ENCODE measurements around the gene CFAP100.

Gene CFAP100

GRCh38 chr3:126473292-126474168 lies 78.8 kb downstream of the CFAP100 start:
- Mint-ChIP-seq H3K4me1 (peaks cover 53% of the 10 kb centered on the region), H3K27me3 (no peaks in the 10 kb centered on the region), H3K36me3 (peaks cover 46% of the 10 kb centered on the region), H3K9me3 (no peaks in the 10 kb centered on the region), H3K4me3 (peak overlapping the region; percentile 82), H3K27ac (peak overlapping the region; percentile 64)
- no peak for ATAC-seq

- H3K4me1 Mint-ChIP-seq = peaks cover 41% of the 10 kb centered on the region
- H3K27ac Mint-ChIP-seq = peak overlapping the region; percentile 64
- no peaks in the 10 kb centered on the region for H3K9me3 Mint-ChIP-seq
- peak; percentile 2 for ATAC-seq
- peak overlapping the region; percentile 82 for H3K4me3 Mint-ChIP-seq
- peaks cover 34% of the 10 kb centered on the region for H3K36me3 Mint-ChIP-seq
- H3K27me3 Mint-ChIP-seq = no peaks in the 10 kb centered on the region
These were observed 80.0 kb downstream of the CFAP100 start for GRCh38 chr3:126474498-126475412.

- ATAC-seq = peak; percentile 95
- Mint-ChIP-seq H3K4me3 (peak within 1 kb of the TSS; percentile 82), H3K27ac (peak within 1 kb of the TSS; percentile 64), H3K9me3 (no peaks in the 10 kb centered on the region), H3K4me1 (peaks cover 40% of the 10 kb centered on the region), H3K36me3 (peaks cover 26% of the 10 kb centered on the region), H3K27me3 (no peaks in the 10 kb centered on the region)
These were observed 80.9 kb downstream of the CFAP100 start, which contains the start of gene ZXDC for GRCh38 chr3:126475413-126476114. Gene ZXDC (minus strand): TSS chr3:126475891. CDS start chr3:126475865, 26 bp downstream.

GRCh38 chr3:126476166-126477060 lies 81.7 kb downstream of the CFAP100 start:
- Mint-ChIP-seq H3K4me1 (peaks cover 40% of the 10 kb centered on the region), H3K36me3 (peaks cover 18% of the 10 kb centered on the region), H3K27ac (no peak overlapping the region), H3K27me3 (no peaks in the 10 kb centered on the region), H3K4me3 (peak overlapping the region; percentile 82), H3K9me3 (no peaks in the 10 kb centered on the region)
- ATAC-seq = peak; percentile 68

- H3K4me1 Mint-ChIP-seq = peaks cover 40% of the 10 kb centered on the region
- H3K9me3 Mint-ChIP-seq = no peaks in the 10 kb centered on the region
- ATAC-seq = no peak
- no peak overlapping the region for H3K27ac Mint-ChIP-seq
- peak overlapping the region; percentile 82 for H3K4me3 Mint-ChIP-seq
- H3K36me3 Mint-ChIP-seq = peaks cover 18% of the 10 kb centered on the region
- no peaks in the 10 kb centered on the region for H3K27me3 Mint-ChIP-seq
These were observed 82.3 kb downstream of the CFAP100 start for GRCh38 chr3:126477061-126477380.

- Mint-ChIP-seq H3K27me3 (no peaks in the 10 kb centered on the region), H3K4me3 (no peak overlapping the region), H3K9me3 (no peaks in the 10 kb centered on the region), H3K27ac (no peak overlapping the region), H3K4me1 (peaks cover 22% of the 10 kb centered on the region), H3K36me3 (peaks cover 1% of the 10 kb centered on the region)
- ATAC-seq = no peak
These were observed 84.0 kb downstream of the CFAP100 start for GRCh38 chr3:126478581-126479310.

GRCh38 chr3:126479642-126480041 lies 84.9 kb downstream of the CFAP100 start:
- Mint-ChIP-seq H3K27me3 (no peaks in the 10 kb centered on the region), H3K36me3 (no peaks in the 10 kb centered on the region), H3K9me3 (no peaks in the 10 kb centered on the region), H3K4me3 (no peak overlapping the region), H3K27ac (no peak overlapping the region), H3K4me1 (peaks cover 13% of the 10 kb centered on the region)
- no peak for ATAC-seq

GRCh38 chr3:126480206-126480605 lies 85.5 kb downstream of the CFAP100 start:
- Mint-ChIP-seq H3K27me3 (no peaks in the 10 kb centered on the region), H3K9me3 (no peaks in the 10 kb centered on the region), H3K4me1 (peaks cover 11% of the 10 kb centered on the region), H3K36me3 (no peaks in the 10 kb centered on the region), H3K4me3 (no peak overlapping the region), H3K27ac (no peak overlapping the region)
- no peak for ATAC-seq

GRCh38 chr3:126480861-126481260 lies 86.2 kb downstream of the CFAP100 start:
- H3K27ac Mint-ChIP-seq = no peak overlapping the region
- H3K4me3 Mint-ChIP-seq = no peak overlapping the region
- peaks cover 11% of the 10 kb centered on the region for H3K4me1 Mint-ChIP-seq
- H3K27me3 Mint-ChIP-seq = no peaks in the 10 kb centered on the region
- no peak for ATAC-seq
- no peaks in the 10 kb centered on the region for H3K36me3 Mint-ChIP-seq
- no peaks in the 10 kb centered on the region for H3K9me3 Mint-ChIP-seq

GRCh38 chr3:126481808-126482502 lies 87.2 kb downstream of the CFAP100 start:
- Mint-ChIP-seq H3K27me3 (no peaks in the 10 kb centered on the region), H3K27ac (no peak overlapping the region), H3K4me3 (no peak overlapping the region), H3K36me3 (no peaks in the 10 kb centered on the region), H3K9me3 (no peaks in the 10 kb centered on the region), H3K4me1 (peaks cover 5% of the 10 kb centered on the region)
- no peak for ATAC-seq

- Mint-ChIP-seq H3K27ac (no peak overlapping the region), H3K27me3 (no peaks in the 10 kb centered on the region), H3K4me3 (no peak overlapping the region), H3K36me3 (no peaks in the 10 kb centered on the region), H3K9me3 (no peaks in the 10 kb centered on the region), H3K4me1 (no peaks in the 10 kb centered on the region)
- ATAC-seq = no peak
These were observed 88.0 kb downstream of the CFAP100 start for GRCh38 chr3:126482503-126483255.

- H3K27me3 Mint-ChIP-seq = no peaks in the 10 kb centered on the region
- H3K36me3 Mint-ChIP-seq = no peaks in the 10 kb centered on the region
- no peaks in the 10 kb centered on the region for H3K4me1 Mint-ChIP-seq
- no peak overlapping the region for H3K27ac Mint-ChIP-seq
- no peak for ATAC-seq
- H3K9me3 Mint-ChIP-seq = no peaks in the 10 kb centered on the region
- H3K4me3 Mint-ChIP-seq = no peak overlapping the region
These were observed 88.6 kb downstream of the CFAP100 start for GRCh38 chr3:126483321-126483761.

- Mint-ChIP-seq H3K9me3 (no peaks in the 10 kb centered on the region), H3K4me3 (no peak overlapping the region), H3K27ac (no peak overlapping the region), H3K36me3 (no peaks in the 10 kb centered on the region), H3K4me1 (no peaks in the 10 kb centered on the region), H3K27me3 (no peaks in the 10 kb centered on the region)
- ATAC-seq = no peak
These were observed 89.4 kb downstream of the CFAP100 start for GRCh38 chr3:126484148-126484547.

Data from stimulated activated memory B cell treated with anti-CD40 and anti-IgM and Interleukin-4, amounts not matched to agents 10 μg/mL and 1 μg/mL and 100 μg/mL, for 72 hours (primary cell).